Lung (tissue), 12 donors: ENCODE data around the gene TCEA2. TPM values are rescaled to one million over a fixed set of nuclear protein-coding genes. Genes with fewer than 3 reads are reported as not detected.

Experiments used
- ATAC-seq: fragments of 200-7000 bp; cut with Tn5 transposase; one replicate; pipeline ENCODE4 v1.9.1; 2020; ENCODE audit warnings: moderate number of reproducible peaks; ENCODE audit not compliant: insufficient read depth, low FRiP score
- DNase-seq, 3 donors: peaks; one replicate each; pipeline ENCODE4 v3.0.0-alpha.2; 2013 to 2017
- H3K27ac ChIP-seq, 2 donors: one replicate each; pipeline ENCODE4 v1.5.1; 2013; ENCODE audit warnings: mild to moderate bottlenecking in 2 of 2, moderate library complexity in 2 of 2, control low read depth in 1 of 2, inconsistent platforms in 1 of 2, low read depth in 1 of 2, low read length in 1 of 2
- H3K27me3 ChIP-seq, 3 donors: one replicate each; pipeline ENCODE4 v1.5.1; 2013; ENCODE audit warnings: low read length in 2 of 3; ENCODE audit not compliant: control insufficient read depth in 3 of 3, insufficient read depth in 3 of 3
- H3K36me3 ChIP-seq, 4 donors: one replicate each; pipeline ENCODE4 v1.5.1; 2013; ENCODE audit warnings: low read length in 4 of 4, mild to moderate bottlenecking in 1 of 4, moderate library complexity in 1 of 4; ENCODE audit not compliant: control insufficient read depth in 4 of 4, insufficient read depth in 4 of 4
- H3K4me1 ChIP-seq, 5 donors: one replicate each; pipeline ENCODE4 v1.5.1; 2013; ENCODE audit warnings: low read length in 5 of 5, mild to moderate bottlenecking in 2 of 5, moderate library complexity in 1 of 5; ENCODE audit not compliant: control insufficient read depth in 5 of 5, insufficient read depth in 5 of 5
- H3K4me3 ChIP-seq: one replicate; pipeline ENCODE4 v1.5.1; 2013; ENCODE audit warnings: mild to moderate bottlenecking, control low read depth, moderate library complexity
- H3K9ac ChIP-seq, 2 donors: one replicate each; pipeline ENCODE4 v1.5.1; 2013; ENCODE audit warnings: low read length in 2 of 2, control low read depth in 1 of 2; ENCODE audit not compliant: insufficient read depth in 1 of 2
- H3K9me3 ChIP-seq, 4 donors: one replicate each; pipeline ENCODE4 v1.5.1; 2013; ENCODE audit warnings: low read length in 3 of 4, mild to moderate bottlenecking in 1 of 4, moderate library complexity in 1 of 4; ENCODE audit not compliant: control insufficient read depth in 4 of 4, insufficient read depth in 3 of 4
- WGBS, 2 donors: extraction: QIAGEN DNeasy Blood & Tissue Kit; methylation state at CpG; one replicate each; pipeline ENCODE4 v1.1.7; 2013; 5-methylcytosine and 5-hydroxymethylcytosine counted together
- polyA plus RNA-seq, 2 donors: library from polyadenylated mRNA; stranded (reverse); fragments of 200-250 nt; gene quantifications; one replicate each; pipeline ENCODE4 v1.2.1, GENCODE V29; 2013
- total RNA-seq, 2 donors: library from RNA; depleted of rRNA in 1 of 2; stranded (reverse); fragments of >200 nt in 1 of 2; gene quantifications; one replicate each; pipeline ENCODE4 v1.2.1, GENCODE V29; 2014 to 2021
- TF ChIP-seq, protein P1 (sequence below): IDR thresholded peaks from 2 replicates; pipeline ENCODE4 v1.5.1; 2012; ENCODE audit warnings: mild to moderate bottlenecking; ENCODE audit errors: control extremely low read depth, extremely low read depth
- donor health status: control.
- donor health status: control.
- donor health status: Bipolar disorder and iron deficiency.
- donor health status: healthy.
- donor health status: DM: yes; HTN: yes; CAD: no.

The TCEA2 gene
- total and polyA plus RNA-seq, 4 donors, result 18.3 to 32.9 (median 30.7) TPM

GRCh38 chr20:64106981-64107735 is 44.2 kb downstream of the TCEA2 start, which contains the start of gene NPBWR2:
NPBWR2 (minus strand) TSS chr20:64107565; CDS start chr20:64106831, 734 bp downstream.
- Histone ChIP-seq H3K9me3 (no peaks in the 10 kb centered on the region), H3K4me1 (no peaks in the 10 kb centered on the region), H3K4me3 (no peak within 1 kb of the TSS), H3K9ac (no peak within 1 kb of the TSS), H3K27ac (no peak within 1 kb of the TSS), H3K36me3 (no peaks in the 10 kb centered on the region), H3K27me3 (peaks cover 0 to 5% (median 3%) of the 10 kb centered on the region in 3 donors)
- TF ChIP-seq, protein P1, sequence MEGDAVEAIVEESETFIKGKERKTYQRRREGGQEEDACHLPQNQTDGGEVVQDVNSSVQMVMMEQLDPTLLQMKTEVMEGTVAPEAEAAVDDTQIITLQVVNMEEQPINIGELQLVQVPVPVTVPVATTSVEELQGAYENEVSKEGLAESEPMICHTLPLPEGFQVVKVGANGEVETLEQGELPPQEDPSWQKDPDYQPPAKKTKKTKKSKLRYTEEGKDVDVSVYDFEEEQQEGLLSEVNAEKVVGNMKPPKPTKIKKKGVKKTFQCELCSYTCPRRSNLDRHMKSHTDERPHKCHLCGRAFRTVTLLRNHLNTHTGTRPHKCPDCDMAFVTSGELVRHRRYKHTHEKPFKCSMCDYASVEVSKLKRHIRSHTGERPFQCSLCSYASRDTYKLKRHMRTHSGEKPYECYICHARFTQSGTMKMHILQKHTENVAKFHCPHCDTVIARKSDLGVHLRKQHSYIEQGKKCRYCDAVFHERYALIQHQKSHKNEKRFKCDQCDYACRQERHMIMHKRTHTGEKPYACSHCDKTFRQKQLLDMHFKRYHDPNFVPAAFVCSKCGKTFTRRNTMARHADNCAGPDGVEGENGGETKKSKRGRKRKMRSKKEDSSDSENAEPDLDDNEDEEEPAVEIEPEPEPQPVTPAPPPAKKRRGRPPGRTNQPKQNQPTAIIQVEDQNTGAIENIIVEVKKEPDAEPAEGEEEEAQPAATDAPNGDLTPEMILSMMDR, result no peak
- DNase-seq, result no peak
- no peak for ATAC-seq
- WGBS, 2 donors, result 53 to 55% methylated on average over 22 of the region's 22 CpGs

- TF ChIP-seq, protein P1, result no peak
- no peaks in the 10 kb centered on the region for H3K9me3 ChIP-seq
- H3K4me3 ChIP-seq, result no peak overlapping the region
- no peak for ATAC-seq
- H3K27ac ChIP-seq, result no peak overlapping the region
- no peaks in the 10 kb centered on the region for H3K4me1 ChIP-seq
- H3K27me3 ChIP-seq, result peaks cover 0 to 5% (median 2%) of the 10 kb centered on the region in 3 donors
- no peak overlapping the region for H3K9ac ChIP-seq
- DNase-seq, result no peak
- 43 to 53% methylated on average over 19 of the region's 19 CpGs for WGBS, 2 donors
- no peaks in the 10 kb centered on the region for H3K36me3 ChIP-seq
Measured at GRCh38 chr20:64107736-64108457, 44.9 kb downstream of the TCEA2 start.

GRCh38 chr20:64108731-64109681 is 46.0 kb downstream of the TCEA2 start:
- Histone ChIP-seq H3K9me3 (no peaks in the 10 kb centered on the region), H3K27ac (no peak overlapping the region), H3K4me1 (no peaks in the 10 kb centered on the region), H3K4me3 (no peak overlapping the region), H3K36me3 (no peaks in the 10 kb centered on the region), H3K9ac (no peak overlapping the region), H3K27me3 (peaks cover 0 to 2% (median 0%) of the 10 kb centered on the region in 3 donors)
- no peak for DNase-seq
- no peak for ATAC-seq
- TF ChIP-seq, protein P1, result no peak
- WGBS, 2 donors, result 79 to 86% methylated on average over 25 to 26 of the region's 26 CpGs
